ENCODE data around the gene TPD52L1.
A peak's percentile ranks its signal among the peaks of the same experiment; 100 is the strongest.

The TPD52L1 gene

DNA sequence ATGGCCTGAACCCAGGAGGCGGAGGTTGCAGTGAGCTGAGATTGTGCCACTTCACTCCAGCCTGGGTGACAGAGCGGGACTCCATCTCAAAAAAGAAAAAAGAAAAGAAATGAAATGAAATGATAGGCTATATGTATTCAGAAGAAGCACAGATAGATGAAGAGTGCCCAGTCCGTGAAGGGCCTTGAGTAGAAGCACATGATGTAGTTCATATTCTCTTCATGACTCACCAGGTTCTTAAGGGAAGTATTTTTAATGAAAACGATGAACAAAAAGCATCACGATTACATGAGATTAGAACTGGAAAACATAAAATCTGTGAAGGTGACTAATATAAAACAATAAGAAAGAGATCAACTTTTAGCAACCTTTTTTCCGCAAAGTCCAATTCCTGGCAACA lies 29.8 kb downstream of the TPD52L1 start:
- no peak for DNase-seq (ENCODE audit: low read depth)
- TF ChIP-seq, protein P1, sequence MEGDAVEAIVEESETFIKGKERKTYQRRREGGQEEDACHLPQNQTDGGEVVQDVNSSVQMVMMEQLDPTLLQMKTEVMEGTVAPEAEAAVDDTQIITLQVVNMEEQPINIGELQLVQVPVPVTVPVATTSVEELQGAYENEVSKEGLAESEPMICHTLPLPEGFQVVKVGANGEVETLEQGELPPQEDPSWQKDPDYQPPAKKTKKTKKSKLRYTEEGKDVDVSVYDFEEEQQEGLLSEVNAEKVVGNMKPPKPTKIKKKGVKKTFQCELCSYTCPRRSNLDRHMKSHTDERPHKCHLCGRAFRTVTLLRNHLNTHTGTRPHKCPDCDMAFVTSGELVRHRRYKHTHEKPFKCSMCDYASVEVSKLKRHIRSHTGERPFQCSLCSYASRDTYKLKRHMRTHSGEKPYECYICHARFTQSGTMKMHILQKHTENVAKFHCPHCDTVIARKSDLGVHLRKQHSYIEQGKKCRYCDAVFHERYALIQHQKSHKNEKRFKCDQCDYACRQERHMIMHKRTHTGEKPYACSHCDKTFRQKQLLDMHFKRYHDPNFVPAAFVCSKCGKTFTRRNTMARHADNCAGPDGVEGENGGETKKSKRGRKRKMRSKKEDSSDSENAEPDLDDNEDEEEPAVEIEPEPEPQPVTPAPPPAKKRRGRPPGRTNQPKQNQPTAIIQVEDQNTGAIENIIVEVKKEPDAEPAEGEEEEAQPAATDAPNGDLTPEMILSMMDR (IDR thresholded peaks at IDR 0.05; ENCODE audit: control insufficient read depth, insufficient read depth, low read depth, low read length, missing control alignments) = no peak
- H3K4me3 ChIP-seq (ENCODE audit: control insufficient read depth, low read depth, low read length) = no peak overlapping the region

DNA sequence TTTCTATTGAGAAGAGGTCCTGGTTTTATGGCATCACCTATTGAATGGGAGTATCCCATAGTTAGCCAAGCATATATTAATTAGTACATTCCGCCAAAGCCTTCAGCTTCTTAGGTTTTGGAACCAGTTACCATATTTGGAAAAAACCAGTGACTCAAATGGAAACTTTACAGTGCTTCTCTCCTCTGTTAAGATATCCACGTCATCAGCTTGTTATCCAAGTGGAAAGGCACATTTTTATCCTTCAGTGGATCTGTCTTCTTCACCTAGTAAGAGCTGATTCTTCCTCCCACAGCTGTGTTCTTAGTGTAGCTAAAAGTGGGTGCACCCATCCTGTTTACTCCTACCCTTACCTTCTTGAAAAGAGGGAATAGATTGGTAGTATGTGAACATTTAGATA lies 34.5 kb downstream of the TPD52L1 start:
- TF ChIP-seq, protein P1 (IDR thresholded peaks at IDR 0.05; ENCODE audit: control insufficient read depth, insufficient read depth, low read depth, low read length, missing control alignments) = no peak
- no peak overlapping the region for H3K4me3 ChIP-seq (ENCODE audit: control insufficient read depth, low read depth, low read length)
- DNase-seq (ENCODE audit: low read depth) = no peak

DNA sequence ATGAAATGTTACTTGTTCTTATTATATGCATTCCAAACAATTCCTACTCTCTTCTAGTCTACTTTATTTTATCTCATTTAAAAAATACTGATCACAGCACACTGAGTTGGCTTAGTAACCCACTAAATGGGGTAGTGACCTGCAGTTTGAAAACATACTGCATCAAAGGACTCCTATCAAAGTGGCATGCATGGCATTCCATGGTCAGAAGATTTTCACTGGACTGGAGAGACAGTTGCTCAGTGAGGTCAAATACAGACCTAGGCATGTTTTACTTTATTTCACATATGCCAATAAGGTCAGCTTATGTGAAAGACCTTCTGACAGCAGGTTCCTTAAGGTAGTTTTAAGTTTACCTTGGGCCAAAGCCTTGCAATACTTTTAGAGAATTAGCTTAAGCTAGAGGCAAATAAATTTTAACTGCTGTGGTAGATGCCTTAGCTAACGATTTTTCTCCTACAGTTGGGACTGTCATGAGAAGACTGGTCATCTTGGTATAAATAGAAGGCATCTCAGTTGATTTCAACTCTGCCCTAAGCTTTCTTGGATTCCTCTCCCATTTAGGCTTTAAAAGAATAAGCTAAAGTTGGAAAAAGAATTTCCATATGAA lies 35.1 kb downstream of the TPD52L1 start:
- TF ChIP-seq, protein P1 (IDR thresholded peaks at IDR 0.05; ENCODE audit: control insufficient read depth, insufficient read depth, low read depth, low read length, missing control alignments) = no peak
- H3K4me3 ChIP-seq (ENCODE audit: control insufficient read depth, low read depth, low read length) = no peak overlapping the region
- no peak for DNase-seq (ENCODE audit: low read depth)

DNA sequence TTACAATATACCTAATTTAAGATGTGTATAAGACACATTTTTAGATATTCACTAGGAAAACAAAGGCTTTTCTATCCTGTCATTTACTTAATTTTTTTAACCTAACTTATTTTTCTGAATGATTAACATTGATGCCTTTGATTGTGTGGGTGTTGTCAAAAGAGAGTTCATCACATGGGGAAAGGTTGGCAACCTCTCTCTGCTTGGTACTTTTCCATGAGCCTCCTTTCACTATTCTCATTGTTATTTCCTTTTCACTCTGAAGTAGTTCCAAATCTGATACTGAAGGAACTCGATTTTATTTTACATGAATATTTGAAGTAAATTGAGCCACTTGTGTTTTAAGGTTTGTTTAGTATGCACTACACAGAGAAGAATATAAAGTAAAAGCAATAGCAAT lies 35.9 kb downstream of the TPD52L1 start:
- TF ChIP-seq, protein P1 (IDR thresholded peaks at IDR 0.05; ENCODE audit: control insufficient read depth, insufficient read depth, low read depth, low read length, missing control alignments) = no peak
- H3K4me3 ChIP-seq (ENCODE audit: control insufficient read depth, low read depth, low read length) = no peak overlapping the region
- DNase-seq (ENCODE audit: low read depth) = no peak

DNA sequence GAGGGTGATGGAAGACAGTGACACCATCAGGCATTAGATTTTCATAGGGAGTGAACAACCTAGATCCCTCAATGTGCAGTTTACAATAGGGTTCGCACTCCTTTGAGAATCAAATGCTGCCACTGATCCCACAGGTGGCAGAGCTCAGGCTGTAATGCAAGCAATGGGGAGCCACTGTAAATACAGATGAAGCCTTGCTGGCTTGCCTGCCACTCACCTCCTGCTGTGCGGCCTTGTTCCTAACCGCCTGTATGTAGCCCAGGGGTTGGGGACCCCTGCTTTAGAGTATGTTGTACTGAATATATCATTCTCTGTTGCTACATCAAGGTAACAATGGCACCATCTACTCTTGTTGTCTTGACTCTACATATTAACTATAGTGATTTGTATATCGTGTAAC lies 37.1 kb downstream of the TPD52L1 start:
- no peak for DNase-seq (ENCODE audit: low read depth)
- TF ChIP-seq, protein P1 (IDR thresholded peaks at IDR 0.05; ENCODE audit: control insufficient read depth, insufficient read depth, low read depth, low read length, missing control alignments) = no peak
- no peak overlapping the region for H3K4me3 ChIP-seq (ENCODE audit: control insufficient read depth, low read depth, low read length)

DNA sequence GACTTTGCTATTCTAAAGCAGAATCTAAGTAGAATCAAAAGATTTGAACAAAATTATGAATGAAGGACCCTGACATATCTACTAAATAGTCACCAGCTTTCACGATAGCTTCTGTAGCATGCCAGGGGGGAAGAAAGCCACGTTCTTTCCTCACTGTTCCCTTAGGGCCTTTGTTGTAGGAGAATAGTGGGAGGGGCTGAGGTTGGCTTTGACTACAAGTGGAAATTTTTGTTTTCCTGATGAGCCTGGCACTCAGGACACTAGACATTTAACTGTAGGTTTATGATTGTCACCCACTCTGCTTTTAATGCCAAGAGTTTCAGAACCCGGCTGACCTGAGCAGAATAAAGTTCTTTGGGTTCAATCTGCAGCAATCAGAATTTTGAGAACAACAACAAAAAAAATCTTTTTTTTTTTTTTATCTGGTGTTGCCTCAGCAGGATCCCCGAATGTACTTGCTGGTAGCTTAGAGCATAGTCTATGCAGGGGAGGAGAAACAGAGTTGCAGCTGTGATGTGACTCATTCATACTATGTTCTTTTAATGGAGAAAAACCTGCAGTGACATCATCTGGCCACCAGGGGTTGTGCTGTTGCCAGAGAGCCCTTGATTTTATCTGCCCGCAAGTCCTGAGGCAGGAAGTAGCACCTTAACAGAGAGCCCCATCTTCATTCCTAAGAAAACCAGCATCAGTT lies 38.5 kb downstream of the TPD52L1 start:
- DNase-seq (ENCODE audit: low read depth) = peak; percentile 68
- TF ChIP-seq, protein P1 (IDR thresholded peaks at IDR 0.05; ENCODE audit: control insufficient read depth, insufficient read depth, low read depth, low read length, missing control alignments) = peak; percentile 75
- no peak overlapping the region for H3K4me3 ChIP-seq (ENCODE audit: control insufficient read depth, low read depth, low read length)

All from AG09309 (cell line).